K562 (cell line): Measurements from ENCODE around the gene KMT2C. TPM values are rescaled to one million over a fixed set of nuclear protein-coding genes. Genes with fewer than 3 reads are reported as not detected.
"Not testable (repeated sequence)": the region's sequence is repeated elsewhere in the genome, so short reads cannot be mapped to it uniquely, and the experiment has no call there.

ENCODE experiments used
- ATAC-seq: fragments of 200-7000 bp; cut with Tn5 transposase; 3 replicates; pipeline ENCODE4 v1.9.1; 2020; ENCODE audit warnings: moderate library complexity
- BruUV-seq: library from RNA; stranded (reverse); fragments of 400-500 nt; replicated peaks from 2 replicates; lab custom pipeline; 2021; lab: Mats Ljungman, UMichigan
- CTCF ChIA-PET: fragments of 300-600 bp; formaldehyde crosslinking; extraction: SDS; loops from one replicate; lab custom pipeline; 2021; ENCODE audit warnings: low intra/inter-chr PET ratio; lab: Yijun Ruan, JAX
- POLR2A ChIA-PET: fragments of 300-600, 350-650 bp; sonication (Branson Sonifier 250); formaldehyde crosslinking; extraction: SDS; loops from one replicate; lab custom pipeline; 2021; ENCODE audit warnings: antibody characterized with exemption, inconsistent platforms; lab: Yijun Ruan, JAX
- DNase-seq, 4 experiments: peaks; one replicate each; pipeline versions ENCODE4 v3.0.0 to v3.0.0-alpha.2; 2011 to 2018; ENCODE audit warnings: low spot score in 3 of 4, mixed read lengths in 3 of 4; ENCODE audit errors: extremely low read depth in 1 of 4
- FAIRE-seq: peaks from 2 replicates; lab custom pipeline; 2011; peaks lifted over from hg19 to GRCh38; lab: Jason Lieb, UNC
- H2AFZ ChIP-seq: 2 replicates; pipeline ENCODE4 v1.6.0; 2011; ENCODE audit warnings: low read depth, low read length, control low read depth, inconsistent platforms
- H3K27ac ChIP-seq: fragments of 200-600 bp; 3 replicates; pipeline ENCODE4 v1.8.0; 2011; ENCODE audit warnings: low read depth, mild to moderate bottlenecking, control low read depth, inconsistent platforms, low read length, moderate library complexity, mixed read lengths; ENCODE audit errors: extremely low read depth
- H3K27me3 ChIP-seq, 2 experiments: fragments of 300-600 bp in 1 of 2; 2 replicates in 1 of 2; 3 replicates in 1 of 2; pipeline versions ENCODE4 v1.6.0 to v1.8.0; 2011; ENCODE audit warnings: inconsistent platforms in 2 of 2, low read length in 2 of 2, mild to moderate bottlenecking in 1 of 2, mixed read lengths in 1 of 2, moderate library complexity in 1 of 2; ENCODE audit not compliant: control insufficient read depth in 2 of 2, insufficient read depth in 2 of 2
- H3K36me3 ChIP-seq: fragments of 300-600 bp; 3 replicates; pipeline ENCODE4 v1.8.0; 2011; ENCODE audit warnings: mild to moderate bottlenecking, low read length, inconsistent platforms; ENCODE audit not compliant: control insufficient read depth, insufficient read depth
- H3K4me1 ChIP-seq, 2 experiments: fragments of 200-600 bp in 1 of 2; replicated peaks in 1 of 2; 2 replicates in 1 of 2; 3 replicates in 1 of 2; pipeline versions ENCODE4 v1.5.1 to v1.8.0; 2011; ENCODE audit warnings: inconsistent platforms in 2 of 2, low read length in 2 of 2, mild to moderate bottlenecking in 1 of 2, mixed read lengths in 1 of 2, moderate library complexity in 1 of 2; ENCODE audit not compliant: control insufficient read depth in 2 of 2, insufficient read depth in 2 of 2
- H3K4me2 ChIP-seq: 2 replicates; pipeline ENCODE4 v1.6.1; 2011; ENCODE audit warnings: low read length, control low read depth, inconsistent platforms, mixed read lengths; ENCODE audit not compliant: insufficient read depth
- H3K4me3 ChIP-seq: fragments of 200-600 bp; sonication (generic), shearing (Covaris generic); 2 replicates; pipeline ENCODE4 v1.5.1; 2016; ENCODE audit warnings: control low read depth, inconsistent platforms
- H3K79me2 ChIP-seq: fragments of 200-600 bp; 3 replicates; pipeline ENCODE4 v1.8.0; 2011; ENCODE audit warnings: low read length, inconsistent platforms; ENCODE audit not compliant: control insufficient read depth, insufficient read depth
- H3K9ac ChIP-seq, 2 experiments: 2 replicates each; pipeline versions ENCODE4 v1.6.0 to v1.6.1; 2011; ENCODE audit warnings: low read depth in 2 of 2, low read length in 2 of 2, control low read depth in 1 of 2, inconsistent platforms in 1 of 2, mild to moderate bottlenecking in 1 of 2, mixed read lengths in 1 of 2; ENCODE audit not compliant: insufficient read depth in 1 of 2
- H3K9me1 ChIP-seq: one replicate; pipeline ENCODE4 v1.6.0; 2011; ENCODE audit warnings: inconsistent platforms, mild to moderate bottlenecking, low read length, moderate library complexity; ENCODE audit not compliant: control insufficient read depth, insufficient read depth
- H3K9me3 ChIP-seq: replicated peaks from 2 replicates; pipeline ENCODE4 v1.5.1; 2011; ENCODE audit warnings: low read depth, low read length, inconsistent platforms; ENCODE audit not compliant: control insufficient read depth, insufficient read depth
- H4K20me1 ChIP-seq: replicated peaks from 2 replicates; pipeline ENCODE4 v1.6.1; 2011; ENCODE audit warnings: low read length, inconsistent platforms, mixed read lengths; ENCODE audit not compliant: control insufficient read depth, insufficient read depth
- WGBS: fragments of 100-300 bp; shearing (Covaris generic); methylation state at CpG from one replicate; pipeline ENCODE4 v1.1.6; 2016; ENCODE audit warnings: low coverage, mixed read lengths; ENCODE audit not compliant: insufficient coverage; ENCODE audit errors: missing lambda C conversion rate; 5-methylcytosine and 5-hydroxymethylcytosine counted together
- in situ Hi-C: fragments of 300-500 bp; cut with MboI; formaldehyde crosslinking; loops from 4 replicates; pipeline ENCODE4 v1.15.0; 2018; ENCODE audit warnings: inconsistent platforms, mixed read lengths
- intact Hi-C: fragments of 100-400 bp; cut with micrococcal nuclease; formaldehyde crosslinking; loops from 2 replicates; pipeline ENCODE4 v1.14.2; 2022
- polyA plus RNA-seq, 8 experiments: library from polyadenylated mRNA; depleted of rRNA in 4 of 8; stranded (reverse) in 5 of 8; unstranded in 3 of 8; fragments of >200 nt; fragmentation: Nextera tagmentation in 2 of 8; fragmentation: Illumina TruSeq in 1 of 8; extraction: Ambion mirVana in 2 of 8; extraction: Trizol in 1 of 8; gene quantifications; 2 replicates each; pipeline versions ENCODE4 v1.2.1 to v1.2.3, GENCODE V29; 2011 to 2014; ENCODE audit warnings: inconsistent platforms in 1 of 8, missing spikeins in 1 of 8
- total RNA-seq, 7 experiments: library from RNA; depleted of rRNA in 6 of 7; stranded (reverse); fragments of >200 nt in 6 of 7; fragmentation: Illumina TruSeq in 2 of 7; extraction: Trizol in 2 of 7; gene quantifications; 2 replicates each; pipeline versions ENCODE4 v1.2.1 to v1.2.3, GENCODE V29; 2011 to 2021; ENCODE audit warnings: low replicate concordance in 1 of 7

The KMT2C gene
- total and polyA plus RNA-seq, 9 of the 15 experiments (the other 6 are each of a cell fraction or from before 2014, with no cell fraction given): 4.9 to 67.8 (median 27.1) TPM

- H3K4me1 ChIP-seq, H3K9me1 ChIP-seq, DNase-seq, H3K27ac ChIP-seq, FAIRE-seq, in situ Hi-C loops, H3K9me3 ChIP-seq, H4K20me1 ChIP-seq, H2AFZ ChIP-seq, H3K27me3 ChIP-seq, BruUV-seq, POLR2A ChIA-PET, H3K9ac ChIP-seq, H3K4me3 ChIP-seq, ATAC-seq, H3K4me2 ChIP-seq, intact Hi-C loops, H3K79me2 ChIP-seq: not testable (repeated sequence)
- 76% methylated on average over 2 of the region's 2 CpGs for WGBS
- H3K36me3 ChIP-seq: peaks cover 23% of the 10 kb centered on the region; the same call in 2 of the 3 replicates
- CTCF ChIA-PET: interaction anchor here (0.6 kb wide), 1 partner anchor 20 kb away, joined by 3 read pairs; no protein-coding TSS in a partner anchor
Observed at GRCh38 chr7:152245417-152245816, 190.4 kb downstream of the KMT2C start.

GRCh38 chr7:152243464-152243863 is 192.3 kb downstream of the KMT2C start:
- H4K20me1 ChIP-seq, FAIRE-seq, intact Hi-C loops, in situ Hi-C loops, DNase-seq, POLR2A ChIA-PET, H3K4me2 ChIP-seq, H2AFZ ChIP-seq, H3K4me3 ChIP-seq, H3K27me3 ChIP-seq, H3K9ac ChIP-seq, H3K27ac ChIP-seq, H3K79me2 ChIP-seq, H3K4me1 ChIP-seq, H3K9me1 ChIP-seq, ATAC-seq, H3K9me3 ChIP-seq, BruUV-seq: not testable (repeated sequence)
- 96% methylated on average over 11 of the region's 11 CpGs for WGBS
- CTCF ChIA-PET: interaction anchor here (0.6 kb wide), 1 partner anchor 392 kb away, joined by 4 read pairs; no protein-coding TSS in a partner anchor
- peaks cover 17% of the 10 kb centered on the region; the same call in 1 of the 3 replicates for H3K36me3 ChIP-seq

GRCh38 chr7:152241301-152241700 is 194.5 kb downstream of the KMT2C start:
- peaks cover 12% of the 10 kb centered on the region; the same call in 1 of the 3 replicates for H3K36me3 ChIP-seq
- H3K4me1 ChIP-seq, H3K9me1 ChIP-seq, H3K27ac ChIP-seq, H3K9me3 ChIP-seq, in situ Hi-C loops, H2AFZ ChIP-seq, H4K20me1 ChIP-seq, intact Hi-C loops, H3K79me2 ChIP-seq, CTCF ChIA-PET, DNase-seq, H3K9ac ChIP-seq, FAIRE-seq, POLR2A ChIA-PET, H3K27me3 ChIP-seq, H3K4me3 ChIP-seq, H3K4me2 ChIP-seq, BruUV-seq: not testable (repeated sequence)
- 80% methylated on average over 8 of the region's 8 CpGs for WGBS
- peak; percentile 44 for ATAC-seq

- BruUV-seq, H3K9me1 ChIP-seq, H3K4me2 ChIP-seq, H3K27ac ChIP-seq, intact Hi-C loops, DNase-seq, CTCF ChIA-PET, ATAC-seq, POLR2A ChIA-PET, H3K4me3 ChIP-seq, H3K9ac ChIP-seq, H2AFZ ChIP-seq, H3K27me3 ChIP-seq, in situ Hi-C loops, H3K4me1 ChIP-seq, H4K20me1 ChIP-seq, H3K79me2 ChIP-seq, H3K9me3 ChIP-seq, FAIRE-seq: not testable (repeated sequence)
- 93% methylated on average over 5 of the region's 5 CpGs for WGBS
- peaks cover 15% of the 10 kb centered on the region; the same call in 2 of the 3 replicates for H3K36me3 ChIP-seq
Observed at GRCh38 chr7:152236306-152236705, 199.5 kb downstream of the KMT2C start.
